Epithelial cell of proximal tubule (primary cell): ENCODE data around the gene SLC25A24. TPM values are rescaled to one million over a fixed set of nuclear protein-coding genes. Genes with fewer than 3 reads are reported as not detected.

Experiments
- DNase-seq: peaks from one replicate; pipeline ENCODE4 v3.0.0-alpha.2; 2011; ENCODE audit warnings: low read depth
- H3K4me3 ChIP-seq: 2 replicates; pipeline ENCODE4 v1.5.1; 2011; ENCODE audit warnings: low read depth, mild to moderate bottlenecking, low read length
- CTCF ChIP-seq: conservative IDR thresholded peaks from 2 replicates; pipeline ENCODE4 v1.5.1; 2012; ENCODE audit warnings: low read depth, mild to moderate bottlenecking, low read length
- total RNA-seq: library from RNA; depleted of rRNA; stranded (reverse); fragments of >200 nt; gene quantifications from 2 replicates; pipeline ENCODE4 v1.2.3, GENCODE V29; 2015

The SLC25A24 gene
- total RNA-seq, 1 donor from 2014 or later = 66.8 TPM

GRCh38 chr1:108097018-108097417 is 103.1 kb downstream of the SLC25A24 start:
- no peak for TF ChIP-seq CTCF
- DNase-seq = no peak
- H3K4me3 ChIP-seq = no peak overlapping the region

- no peak overlapping the region for H3K4me3 ChIP-seq
- DNase-seq = no peak
Measured at GRCh38 chr1:108096089-108096488, 104.1 kb downstream of the SLC25A24 start.

GRCh38 chr1:108089477-108089876 is 110.7 kb downstream of the SLC25A24 start:
- DNase-seq = no peak
- no peak overlapping the region for H3K4me3 ChIP-seq
- TF ChIP-seq CTCF = no peak

More at GRCh38 chr1:108096089-108096488, 104.1 kb downstream of the SLC25A24 start:
- no peak for TF ChIP-seq CTCF

GRCh38 chr1:108085628-108086027 is 114.5 kb downstream of the SLC25A24 start:
- DNase-seq = no peak
- H3K4me3 ChIP-seq = no peak overlapping the region
- TF ChIP-seq CTCF = no peak

GRCh38 chr1:108084866-108085477 is 115.2 kb downstream of the SLC25A24 start:
- TF ChIP-seq CTCF = no peak
- DNase-seq = no peak
- no peak overlapping the region for H3K4me3 ChIP-seq

Other genes with a start within 250 kb of the SLC25A24 start
- gene VAV3, start 235.2 kb downstream of the SLC25A24 start, total RNA-seq = 8.3 and 9.7 TPM in 2 replicates
- gene NBPF4, start 43.7 kb upstream of the SLC25A24 start, total RNA-seq = not detected in 2 replicates
- gene NBPF6, start 250.0 kb upstream of the SLC25A24 start, total RNA-seq = not detected in 2 replicates